NCI-H524 treated with DMSO at 0.1 percent for 48 hours (cell line): ENCODE measurements around the gene PXT1.

Experiments used
- DNase-seq: peaks from one replicate; lab custom pipeline; 2025; lab: John Stamatoyannopoulos, UW

Gene PXT1

DNA sequence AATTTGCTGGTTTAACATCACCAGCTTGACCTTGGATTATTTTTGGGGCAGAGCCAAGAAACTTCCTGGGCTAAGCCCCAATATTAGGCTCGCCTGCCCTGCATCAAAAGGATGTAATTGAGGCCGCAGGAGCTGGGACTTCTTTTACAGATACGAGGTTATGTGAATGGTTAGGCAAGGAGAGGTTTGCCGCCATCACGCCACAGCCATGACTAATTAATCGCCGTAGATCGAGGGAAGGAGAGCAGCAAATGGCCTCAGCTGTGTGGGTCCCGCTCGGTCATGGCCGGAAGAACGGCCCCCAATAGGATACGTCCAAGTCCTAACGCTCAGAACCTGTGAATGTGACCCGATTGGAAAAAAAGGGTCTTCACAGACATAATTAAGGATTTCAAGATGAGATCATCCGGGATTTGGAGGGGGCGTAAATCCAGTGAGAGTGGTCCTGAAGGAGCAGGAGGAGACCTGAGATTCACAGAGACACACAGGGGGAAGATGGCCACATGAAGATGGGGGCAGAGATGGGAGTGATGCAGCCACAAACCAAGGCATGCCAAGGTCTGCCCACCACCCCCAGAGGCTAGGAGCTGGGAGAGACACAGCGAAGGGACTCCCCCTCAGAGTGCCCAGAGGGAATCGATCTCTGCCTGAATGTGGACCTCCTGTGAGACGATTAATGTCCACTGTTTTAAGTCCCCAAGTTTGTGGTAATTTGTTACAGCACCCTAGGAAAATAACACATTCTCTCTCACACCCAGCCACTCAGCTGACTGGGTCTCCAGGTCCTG lies 96.0 kb downstream of the PXT1 start:
- DNase-seq = no peak

DNA sequence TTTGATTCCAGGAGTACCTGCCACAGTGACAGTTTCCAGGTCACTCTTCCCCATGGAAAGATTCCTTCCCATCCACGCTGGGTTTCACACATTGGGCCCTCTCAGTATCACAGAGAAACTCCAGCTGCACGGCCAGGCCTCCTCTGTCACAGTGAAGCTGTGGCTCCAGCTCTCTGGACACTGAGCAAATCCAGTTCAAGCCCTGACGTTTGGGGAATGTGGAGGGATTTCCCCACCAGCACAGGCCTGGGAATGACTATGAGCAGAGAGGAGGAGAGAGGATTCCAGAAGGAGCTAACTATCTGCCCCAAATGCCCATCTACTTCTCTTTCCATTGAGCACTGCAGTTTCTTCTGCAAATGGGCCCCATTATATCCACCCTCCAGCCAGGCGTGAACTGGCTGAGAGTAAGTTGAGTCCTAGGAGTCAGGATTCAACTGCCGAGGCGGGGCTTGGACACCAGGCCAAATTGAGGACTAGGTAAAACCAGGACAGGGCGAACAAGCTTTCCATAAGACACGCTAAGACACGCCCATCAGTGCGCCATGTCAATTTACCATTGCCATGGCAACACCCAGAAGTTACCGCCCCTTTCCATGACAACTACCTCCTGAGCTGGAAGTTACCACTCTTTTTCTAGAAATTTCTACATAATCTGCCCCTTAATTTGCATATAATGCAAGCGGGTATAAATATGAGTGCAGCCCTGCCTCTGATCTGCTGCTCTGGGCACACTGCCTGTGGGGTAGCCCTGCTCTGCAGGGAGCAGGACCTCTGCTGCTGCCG lies 96.8 kb downstream of the PXT1 start:
- no peak for DNase-seq

DNA sequence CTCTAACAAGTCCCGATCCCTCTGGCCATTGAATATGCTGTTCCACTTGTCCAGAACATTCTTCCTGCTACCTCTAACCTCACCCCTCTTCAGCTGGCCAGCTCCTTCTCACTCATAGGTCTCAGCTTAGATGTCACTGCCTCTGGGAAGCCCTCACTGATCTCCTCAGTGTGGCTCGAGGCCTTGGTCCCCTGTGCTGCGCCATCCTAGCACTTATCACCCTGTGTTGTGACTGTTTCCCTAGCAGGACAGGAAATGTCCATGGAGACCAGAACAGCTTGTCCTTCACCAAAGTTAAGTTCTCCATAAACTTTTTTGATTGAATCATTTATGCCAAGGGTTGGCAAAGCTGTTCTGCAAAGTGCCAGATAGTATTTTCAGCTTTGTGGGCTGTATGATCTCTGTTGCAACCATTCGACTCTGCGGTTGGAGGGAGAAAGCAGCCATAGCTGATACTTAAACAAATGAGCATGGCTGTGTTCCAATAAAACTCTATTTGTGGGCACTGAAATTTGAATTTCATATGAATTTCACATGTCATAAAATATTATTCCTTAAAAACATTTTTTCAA lies 99.5 kb downstream of the PXT1 start:
- DNase-seq = no peak

DNA sequence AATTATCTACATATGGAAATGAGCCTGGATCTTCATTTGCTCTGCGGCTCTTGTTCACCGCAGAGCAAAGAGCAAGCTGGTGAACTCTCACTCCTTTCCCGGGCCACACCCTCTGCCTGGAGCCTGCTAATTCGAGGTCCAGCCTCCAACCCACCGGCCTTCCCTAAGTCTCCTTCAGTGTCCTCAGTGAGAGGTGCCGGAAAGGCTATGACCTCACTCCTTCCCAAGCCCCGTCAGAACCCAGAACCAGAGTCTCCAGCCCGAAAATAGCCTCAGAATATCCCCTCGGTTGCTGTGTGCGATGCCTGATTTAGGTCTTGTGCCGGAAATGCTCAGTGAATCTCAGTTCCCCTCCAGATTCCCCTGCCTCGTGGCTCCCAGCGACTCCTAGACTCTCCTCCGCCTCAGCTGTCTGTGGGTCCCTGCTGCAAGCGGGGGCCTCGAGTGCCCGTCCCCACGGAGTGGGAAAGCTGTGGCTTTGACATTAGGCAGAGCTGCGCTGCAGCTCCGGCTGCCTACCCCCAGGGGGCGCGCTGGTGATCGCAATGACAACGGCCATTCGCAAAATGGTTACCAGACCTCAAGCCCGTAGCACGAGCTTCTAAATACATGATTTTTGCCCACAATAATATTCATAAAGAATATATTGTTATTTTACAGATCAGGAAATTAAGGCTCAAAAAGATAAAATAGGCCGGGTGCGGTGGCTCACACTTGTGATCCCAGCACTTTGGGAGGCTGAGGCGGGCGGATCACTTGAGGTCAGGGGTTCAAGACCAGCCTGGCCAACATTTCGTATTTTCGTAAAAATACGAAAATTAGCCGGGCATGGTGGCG lies 101.8 kb downstream of the PXT1 start:
- DNase-seq = no peak
